Activated CD8-positive, alpha-beta memory T cell treated with anti-CD3 and anti-CD28 coated beads for 1 hour (primary cell): ENCODE measurements around the gene TMEM44.

Source experiments
- DNase-seq, 2 donors: peaks; one replicate each; pipeline ENCODE4 v3.0.0-alpha.2; 2020; ENCODE audit warnings: low read depth in 1 of 2; ENCODE audit errors: extremely low read depth in 1 of 2

TMEM44 gene

DNA sequence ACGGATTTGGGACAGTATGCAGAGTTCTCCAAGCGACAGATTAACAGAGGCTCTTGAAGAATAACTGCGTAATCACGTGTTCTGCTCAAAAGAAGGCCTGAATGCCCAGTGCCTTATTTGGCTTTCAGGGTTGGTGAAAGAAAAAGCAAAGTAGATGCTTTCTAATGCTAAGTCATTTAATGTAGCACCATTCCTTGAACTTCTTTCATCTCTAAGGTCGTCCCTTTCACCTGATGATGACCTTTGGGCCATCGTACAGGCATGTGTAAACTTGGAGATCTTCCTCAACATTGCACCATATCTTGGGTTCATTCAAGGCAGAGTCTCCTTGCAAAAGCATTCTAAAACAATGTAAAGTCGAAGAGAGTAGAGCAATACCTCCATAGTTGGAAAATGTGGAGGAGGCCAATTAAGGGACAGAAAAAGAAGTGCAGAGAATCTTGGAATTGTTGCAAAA is 48.9 kb downstream of the TMEM44 start:
- DNase-seq, result no peak

DNA sequence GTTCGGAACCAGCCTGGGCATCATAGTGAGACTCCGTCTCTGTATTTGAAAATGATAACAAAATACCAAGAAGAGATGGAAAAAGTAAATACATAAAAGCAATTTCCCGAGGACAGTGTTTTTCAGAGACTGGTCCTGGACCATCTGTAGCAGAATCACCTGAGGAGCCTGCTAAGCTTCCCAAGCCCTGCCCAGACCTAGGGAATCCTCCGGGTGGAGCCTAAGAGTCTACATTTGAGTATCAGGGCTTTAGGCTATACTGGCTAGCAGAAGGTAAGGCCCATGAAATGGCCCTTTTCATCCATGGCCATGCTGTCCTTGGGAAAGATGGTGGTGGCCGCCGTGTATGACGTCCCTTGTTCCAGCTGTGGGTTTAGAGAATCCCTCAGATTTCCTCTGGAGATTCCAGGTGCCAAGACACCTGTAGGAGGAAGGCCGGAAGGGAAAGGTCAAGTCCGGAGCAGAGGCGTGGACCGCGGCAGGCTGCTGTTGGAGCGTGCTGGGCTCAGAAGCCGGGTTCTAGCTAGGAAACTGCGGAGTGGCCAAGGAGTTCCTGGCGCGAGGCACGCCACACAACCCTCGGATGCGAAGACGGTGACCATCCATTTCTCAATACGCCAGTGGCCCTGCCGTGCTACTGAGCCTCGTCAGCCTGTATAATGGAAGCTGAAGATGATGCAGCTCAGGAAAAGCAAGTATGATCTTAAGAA is 50.9 kb downstream of the TMEM44 start:
- no peak for DNase-seq

DNA sequence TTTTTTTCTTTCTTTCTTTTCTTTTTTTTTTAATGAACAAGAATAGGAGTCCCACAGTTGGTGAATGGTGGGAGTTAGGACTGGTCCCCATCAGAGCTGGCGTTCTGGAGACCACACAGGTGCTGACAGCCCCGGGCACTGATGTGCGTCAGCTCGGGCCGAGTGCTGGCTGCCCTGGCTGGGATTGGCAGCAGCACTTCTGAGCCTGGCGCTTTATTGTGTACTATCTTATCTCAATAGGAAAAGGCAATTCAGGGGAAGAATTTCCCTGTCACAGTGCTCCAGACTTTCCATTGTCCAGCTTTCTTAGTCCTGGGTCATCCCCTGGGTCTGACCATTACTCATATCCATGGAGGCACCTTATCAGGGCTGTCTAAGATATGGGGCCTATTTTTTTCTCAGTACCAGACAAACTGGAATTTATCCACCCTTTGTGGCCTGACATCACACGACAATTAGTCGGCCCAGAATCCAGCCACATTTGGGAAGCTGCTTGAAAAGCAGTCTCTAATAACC is 54.1 kb downstream of the TMEM44 start:
- DNase-seq, result no peak

DNA sequence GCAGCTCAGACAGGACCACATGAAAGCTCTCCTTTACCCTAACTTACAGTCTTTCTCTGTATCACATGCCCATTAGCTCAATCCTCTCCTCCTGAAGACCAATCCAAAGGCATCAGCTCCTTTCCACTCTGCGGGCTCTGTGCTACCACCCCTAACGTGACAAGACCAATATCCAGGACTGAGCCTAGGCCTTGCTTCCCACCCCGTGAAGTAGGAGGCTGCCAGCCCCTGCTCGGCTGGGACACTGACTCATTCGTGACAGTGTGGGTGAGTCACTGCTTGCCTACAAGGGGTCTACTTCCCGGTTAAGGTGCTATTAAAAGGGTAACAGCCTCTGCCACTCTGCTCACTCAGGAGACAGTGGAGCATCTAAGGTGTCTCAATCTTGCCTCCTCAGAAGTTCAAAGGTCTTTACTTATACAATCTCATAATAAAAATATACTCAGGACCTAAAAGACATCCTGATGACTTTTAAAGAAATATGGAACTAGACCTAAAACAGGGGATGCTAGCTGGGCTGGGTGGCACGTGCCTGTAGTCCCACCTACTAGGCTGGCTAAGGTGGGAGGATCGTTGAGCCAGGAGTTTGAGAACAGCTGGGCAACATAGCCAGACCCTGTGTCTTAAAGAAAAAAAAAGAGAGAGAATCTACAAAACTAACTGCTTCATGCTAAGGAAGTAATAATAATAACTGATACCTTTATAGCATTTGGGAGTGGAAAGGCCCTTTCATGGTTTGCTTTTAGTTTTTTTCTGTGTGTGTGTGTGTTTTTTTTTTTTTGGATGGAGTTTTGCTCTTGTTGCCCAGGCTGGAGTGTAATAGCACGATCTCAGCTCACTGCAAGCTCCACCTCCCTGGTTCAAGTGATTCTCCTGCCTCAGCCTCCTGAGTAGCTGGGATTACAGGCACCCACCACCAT is 55.0 kb downstream of the TMEM44 start:
- DNase-seq, result no peak

DNA sequence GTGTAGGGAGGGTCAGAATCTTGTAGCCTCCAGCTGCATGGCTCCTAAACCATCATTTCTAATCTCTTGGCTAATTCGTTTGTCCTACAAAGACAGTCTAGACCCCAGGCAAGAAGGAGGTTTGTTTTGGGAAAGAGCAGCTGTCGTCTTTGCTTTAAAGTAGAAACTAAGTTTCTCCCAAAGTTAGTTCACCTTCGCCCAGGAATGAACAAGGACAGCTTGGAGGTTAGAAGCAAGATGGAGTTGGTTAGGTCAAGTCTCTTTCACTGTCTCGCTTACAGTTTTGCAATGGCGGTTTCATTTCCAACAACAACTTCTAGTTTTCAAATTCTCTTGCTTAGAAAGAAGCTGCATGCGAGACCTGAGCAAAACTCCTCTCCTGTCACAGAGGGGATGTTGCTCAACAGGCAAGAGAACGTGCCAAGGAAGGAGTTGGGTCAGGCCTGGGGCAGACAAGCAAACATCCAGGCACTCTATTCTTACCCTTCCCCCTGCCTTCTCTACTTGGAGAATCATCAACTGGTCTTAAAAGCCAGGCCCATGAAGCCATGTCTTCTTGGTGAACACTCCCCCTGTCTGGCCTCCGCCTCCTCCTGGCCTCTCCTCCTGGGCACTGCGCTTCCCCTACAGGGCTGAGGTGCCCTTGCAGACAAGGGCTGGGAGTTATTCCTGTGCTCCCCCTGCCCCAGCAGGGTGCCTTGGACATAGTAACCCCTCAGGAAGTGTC is 57.6 kb downstream of the TMEM44 start:
- DNase-seq, result no peak

DNA sequence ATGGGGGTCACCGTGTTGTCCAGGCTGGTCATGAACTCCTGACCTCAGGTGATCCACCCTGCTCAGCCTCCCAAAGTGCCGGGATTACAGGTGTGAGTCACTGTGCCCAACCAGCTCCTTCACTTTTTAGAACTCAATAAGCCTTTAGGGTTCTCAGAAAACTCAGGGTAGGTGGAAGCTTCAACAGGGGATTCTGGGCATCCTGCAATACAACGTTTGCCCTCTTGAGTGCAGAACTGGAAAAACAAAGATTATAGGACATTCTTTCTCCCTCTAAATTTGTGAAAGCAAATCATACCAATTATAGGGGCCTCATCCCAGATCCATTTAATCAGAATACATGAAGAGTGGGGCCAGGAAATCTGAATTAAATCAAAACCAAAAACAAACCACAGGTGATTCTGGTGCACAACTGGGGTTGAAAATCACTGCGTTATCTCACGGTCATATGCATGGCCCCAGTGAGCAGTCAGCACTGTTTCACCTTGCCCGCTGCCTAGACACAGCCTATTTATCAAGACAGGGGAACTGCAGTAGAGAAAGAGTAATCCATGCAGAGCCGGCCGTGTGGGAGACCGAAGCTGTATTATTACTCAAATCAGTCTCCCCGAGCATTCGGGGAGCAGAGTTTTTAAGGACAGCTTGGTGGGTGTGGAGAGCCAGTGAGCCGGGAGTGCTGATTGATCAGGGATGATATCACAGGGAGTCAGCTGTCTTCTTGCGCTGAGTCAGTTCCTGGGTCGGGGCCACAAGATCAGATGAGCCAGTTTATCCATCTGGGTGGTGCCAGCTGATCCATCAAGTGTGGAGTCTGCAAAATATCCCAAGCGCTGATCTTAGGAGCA is 58.4 kb downstream of the TMEM44 start:
- DNase-seq, result no peak

DNA sequence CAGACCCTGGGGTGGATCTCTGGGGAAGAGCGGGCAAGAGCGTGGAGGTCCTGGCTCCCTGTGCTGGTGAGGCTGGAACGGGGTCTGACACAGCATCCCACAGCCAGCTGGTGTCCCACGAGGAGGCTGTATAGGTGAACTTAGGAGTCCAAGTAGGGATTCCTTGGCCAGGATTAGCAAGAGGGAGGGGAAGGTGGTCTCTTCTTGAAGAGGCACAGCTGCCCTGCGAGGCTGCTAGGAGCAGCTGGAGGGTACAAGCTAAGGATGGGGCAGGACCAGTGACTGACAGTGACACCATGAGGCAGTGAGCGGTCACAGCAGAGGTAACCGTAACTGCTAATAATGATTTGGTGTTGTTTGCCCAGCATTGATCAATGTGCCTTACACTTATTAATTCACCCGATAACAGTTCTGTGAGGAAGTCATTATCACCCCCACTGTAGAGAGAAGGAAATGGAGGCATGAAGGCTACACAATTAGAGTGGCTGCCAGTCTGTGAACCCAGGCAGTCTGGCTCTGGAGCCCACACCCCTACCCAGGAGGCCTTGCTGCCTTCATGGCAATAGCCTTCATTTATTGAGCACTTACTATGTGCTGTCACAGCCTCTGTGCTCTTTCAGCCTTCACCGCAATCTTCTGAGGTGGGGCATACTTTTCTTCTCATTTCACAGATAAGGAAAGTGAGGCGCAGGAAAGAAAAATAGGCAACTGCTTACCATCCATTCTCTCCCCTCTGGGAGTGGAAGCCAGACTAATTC is 59.4 kb downstream of the TMEM44 start:
- no peak for DNase-seq

DNA sequence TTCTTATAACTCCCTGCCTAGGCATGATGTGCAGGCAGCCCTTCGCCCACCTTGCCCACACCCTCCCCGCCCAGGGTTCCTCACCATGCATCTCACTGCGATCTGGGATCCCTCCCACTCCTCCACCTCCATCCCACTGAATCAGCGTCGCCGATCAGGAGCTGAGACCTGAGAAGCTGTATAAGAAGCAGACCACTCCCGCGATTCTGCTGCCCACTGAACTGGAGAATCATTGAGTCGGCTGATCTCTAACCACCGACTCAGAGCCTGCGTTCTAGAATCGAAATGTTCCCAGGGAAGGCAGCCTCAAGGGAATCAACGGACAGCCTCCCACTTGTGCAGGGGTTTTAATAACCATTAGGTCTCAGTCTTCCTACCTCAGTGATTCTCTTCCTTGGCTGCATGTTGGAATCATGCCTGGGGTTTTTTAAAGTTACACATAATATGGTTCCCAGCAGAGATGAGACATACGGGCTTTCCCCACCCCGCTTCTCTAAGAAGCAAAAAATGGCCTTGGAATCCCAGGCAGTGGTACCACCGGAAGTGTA is 60.2 kb downstream of the TMEM44 start:
- DNase-seq, result no peak

DNA sequence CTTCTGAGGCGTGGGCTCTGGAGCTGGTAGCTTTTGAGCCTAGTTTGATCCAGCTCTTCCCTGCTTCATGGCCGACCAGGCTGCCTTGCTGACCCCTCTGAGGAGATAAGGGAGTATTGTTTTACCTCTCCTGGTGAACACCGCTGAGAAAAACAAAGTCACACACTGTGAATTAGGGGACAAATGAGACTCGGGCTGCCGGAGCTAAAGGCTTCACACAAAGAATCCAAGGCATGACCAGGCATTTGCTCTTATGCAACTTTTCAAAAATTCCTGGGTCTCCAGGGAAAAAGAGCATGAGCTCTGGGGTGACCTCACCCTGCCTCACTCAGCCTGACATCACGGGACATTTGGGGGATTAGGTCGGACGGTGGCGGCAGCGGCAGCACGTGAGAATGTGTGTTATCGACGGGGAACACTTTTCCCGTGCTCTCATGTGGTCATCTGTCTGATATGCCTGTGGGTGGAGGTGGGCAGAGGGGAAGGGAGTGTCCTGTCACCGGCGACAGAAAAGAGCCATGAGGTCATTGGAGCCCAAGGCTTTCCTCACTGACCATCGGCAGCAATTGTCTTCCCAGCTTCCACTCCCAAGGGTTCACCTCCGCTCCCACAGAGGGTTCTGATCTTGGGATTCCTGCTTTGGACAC is 61.0 kb downstream of the TMEM44 start:
- DNase-seq, result no peak

DNA sequence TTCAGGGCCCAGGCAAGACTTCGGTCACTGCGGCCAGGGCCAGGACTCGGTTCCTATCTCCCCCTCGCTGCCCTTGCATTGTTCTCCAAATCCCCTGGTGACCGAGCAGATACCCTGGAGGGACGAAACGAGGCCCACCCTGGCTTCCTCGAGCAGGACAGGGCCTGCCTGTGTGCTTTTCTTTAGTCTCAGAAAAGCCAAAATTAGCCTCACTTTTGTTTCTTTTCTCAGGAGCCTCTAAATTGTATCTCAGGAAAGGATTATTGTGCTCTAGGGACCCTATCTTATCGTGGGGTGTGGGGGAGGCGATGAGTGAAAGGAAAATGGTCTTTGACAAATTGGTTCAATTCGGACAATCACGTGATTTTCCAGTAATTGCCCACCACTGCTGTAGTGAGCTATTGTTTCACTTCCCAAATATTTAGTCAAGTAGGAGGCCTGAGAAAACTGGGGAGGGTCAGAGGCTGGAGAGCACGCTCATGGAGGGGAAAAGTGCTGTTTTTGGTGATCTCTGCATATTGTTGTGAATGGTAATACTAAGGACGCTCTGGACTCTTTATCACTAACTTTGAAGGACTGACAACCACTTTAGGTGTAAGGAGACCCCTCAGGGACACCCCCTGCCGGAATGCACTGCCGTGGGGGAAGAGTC is 61.6 kb downstream of the TMEM44 start:
- DNase-seq, result no peak

DNA sequence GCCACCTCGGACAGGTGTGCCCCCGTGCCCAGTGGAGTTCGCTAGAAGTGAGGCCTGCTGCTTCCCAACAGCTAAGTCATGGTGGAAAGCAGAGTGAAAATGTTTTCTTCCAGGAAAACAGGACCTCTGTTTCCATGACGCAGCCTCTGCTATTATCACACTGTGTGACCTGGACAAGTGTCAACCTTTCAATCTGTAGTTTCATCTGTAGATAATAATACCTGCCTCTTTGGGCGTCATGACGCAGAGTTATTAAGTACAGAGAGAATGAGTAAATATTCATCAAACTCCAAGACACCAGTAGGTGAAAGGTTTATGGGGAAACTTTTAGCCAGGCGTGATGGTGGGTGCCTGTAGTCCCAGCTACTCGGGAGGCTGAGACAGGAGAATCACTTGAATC is 62.3 kb downstream of the TMEM44 start:
- DNase-seq, result no peak

DNA sequence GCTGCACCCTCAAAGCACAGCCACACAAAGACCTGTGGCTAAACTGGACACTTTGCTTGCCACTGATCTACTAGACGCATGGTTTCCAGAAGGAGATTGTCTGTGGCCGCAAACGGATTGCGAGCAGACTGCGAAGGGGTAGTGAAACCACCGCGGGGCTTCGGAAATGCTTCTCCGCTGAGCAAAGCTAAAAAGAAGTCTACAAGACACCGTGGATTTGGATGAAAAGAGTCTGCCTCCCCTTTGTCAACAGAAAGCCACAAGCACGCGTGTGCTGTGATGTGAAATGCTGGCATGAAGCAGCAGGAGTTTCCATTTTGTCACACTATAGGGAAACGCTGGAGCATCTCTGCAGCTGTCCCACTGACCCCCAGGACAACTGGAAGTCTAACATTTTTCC is 63.0 kb downstream of the TMEM44 start:
- DNase-seq, result no peak

DNA sequence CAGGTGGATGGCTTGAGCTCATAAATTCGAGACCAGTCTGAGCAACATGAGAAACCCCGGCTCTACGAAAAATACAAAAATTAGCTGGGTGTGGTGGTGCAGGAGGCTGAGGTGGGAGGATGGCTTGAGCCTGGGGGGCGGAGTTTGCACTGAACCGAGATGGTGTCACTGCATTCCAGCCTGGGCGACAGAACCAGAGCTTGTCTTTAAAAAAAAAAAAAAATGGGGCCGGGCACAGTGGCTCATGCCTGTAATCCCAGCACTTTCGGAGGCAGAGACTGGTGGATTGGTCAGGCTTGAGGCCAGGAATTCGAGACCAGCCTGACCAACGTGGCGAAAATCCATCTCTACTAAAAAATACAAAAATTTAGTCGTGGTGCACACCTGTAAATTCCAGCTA is 64.0 kb downstream of the TMEM44 start:
- no peak for DNase-seq

DNA sequence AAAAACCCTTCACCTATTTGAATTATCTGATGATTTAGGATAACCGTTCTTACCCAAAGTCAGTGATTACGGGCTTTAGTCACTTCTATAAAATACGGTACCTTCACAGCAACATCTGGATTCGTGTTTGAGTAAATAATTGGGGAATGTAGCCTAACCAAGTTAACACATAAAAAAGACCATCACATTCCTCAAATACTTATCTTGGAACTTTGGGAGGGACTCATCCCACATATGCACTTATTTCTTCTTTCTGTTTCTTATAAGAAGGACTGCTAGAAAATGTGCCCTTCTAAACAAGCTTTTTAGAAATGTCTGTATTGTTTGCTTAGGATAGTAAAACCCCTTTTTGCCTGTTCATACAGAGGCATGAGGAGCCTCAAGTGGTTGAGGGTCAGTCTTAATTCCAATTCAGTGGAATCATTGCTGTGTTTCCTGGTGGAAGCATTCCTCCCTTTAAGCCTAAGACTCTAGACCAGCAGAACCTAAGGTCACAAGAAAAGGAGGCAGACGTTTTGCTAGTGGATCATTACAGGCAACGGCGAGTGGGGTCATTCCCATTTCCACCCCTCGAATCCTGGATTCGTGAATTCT is 67.5 kb downstream of the TMEM44 start:
- no peak for DNase-seq

DNA sequence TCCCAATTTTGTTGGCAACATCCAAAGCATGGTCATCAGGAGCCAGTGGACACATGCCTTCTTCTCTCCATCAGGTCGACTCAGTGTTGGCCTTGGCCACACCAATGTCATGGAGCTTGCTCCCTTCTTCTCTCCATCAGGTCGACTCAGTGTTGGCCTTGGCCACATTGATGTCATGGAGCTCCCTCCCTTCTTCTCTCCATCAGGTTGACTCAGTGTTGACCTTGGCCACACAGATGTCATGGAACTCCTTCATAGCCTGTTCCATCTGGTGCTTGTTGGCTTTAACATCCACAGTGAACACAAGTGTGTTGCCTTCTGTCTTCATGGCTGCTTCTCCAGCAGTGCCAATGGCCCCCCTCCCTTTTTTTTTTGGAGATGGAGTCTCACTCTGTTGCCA is 70.2 kb downstream of the TMEM44 start:
- DNase-seq, result no peak

DNA sequence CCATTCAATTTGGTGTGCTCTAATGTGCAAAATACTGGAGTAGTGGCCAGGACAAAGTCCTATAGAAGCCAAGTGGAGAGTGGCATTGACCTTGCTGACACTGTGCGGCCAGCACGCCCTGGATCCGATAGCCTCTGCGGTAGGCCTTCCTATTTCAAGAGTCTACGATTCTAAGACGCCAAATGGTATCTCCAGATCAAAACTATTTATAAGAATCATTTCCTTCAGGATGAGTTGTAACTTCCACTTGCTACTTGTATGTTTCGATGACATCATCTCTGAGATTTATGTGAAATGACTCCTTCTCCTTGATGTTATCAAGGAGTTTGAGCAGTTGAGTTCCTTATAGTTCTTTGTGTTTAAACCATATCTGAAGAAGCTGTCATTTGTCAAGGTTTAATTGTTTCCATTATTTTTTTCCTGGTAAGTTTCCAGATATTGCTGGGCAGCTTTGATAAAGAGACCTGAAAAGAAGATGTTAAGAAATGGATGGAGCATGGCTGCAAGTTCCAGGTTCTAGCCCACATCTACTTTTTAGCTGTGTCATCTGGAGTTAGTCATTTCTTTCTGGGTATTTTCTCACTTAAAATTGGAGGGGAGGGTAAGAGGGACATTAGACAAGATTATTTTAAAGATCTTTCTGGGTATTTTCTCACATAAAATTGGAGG is 71.8 kb downstream of the TMEM44 start:
- DNase-seq, result no peak

DNA sequence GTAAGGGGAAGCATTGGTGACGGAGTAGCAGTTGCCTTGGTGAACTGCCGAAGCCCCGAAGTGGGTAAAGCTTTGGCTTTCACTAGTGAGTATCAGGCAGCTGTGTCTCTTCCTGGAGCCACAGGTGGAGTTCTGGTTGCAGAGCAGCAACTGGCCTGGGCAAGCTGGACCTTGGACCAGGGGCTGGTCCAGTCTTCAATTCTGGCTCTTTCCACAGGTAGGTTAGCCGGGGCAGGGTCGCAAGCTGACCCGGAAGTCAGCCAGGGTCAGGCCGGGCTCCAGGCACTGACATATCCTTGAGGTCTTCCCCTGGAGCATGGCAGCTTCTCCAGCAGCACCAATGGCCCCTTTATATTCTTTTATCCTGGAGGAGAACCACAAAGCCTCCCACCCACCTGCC is 73.2 kb downstream of the TMEM44 start:
- no peak for DNase-seq
